ENCODE data around the gene C1QTNF4. TPM values are rescaled to one million over a fixed set of nuclear protein-coding genes. Genes with fewer than 3 reads are reported as not detected.
"Not testable (repeated sequence)": the region's sequence is repeated elsewhere in the genome, so short reads cannot be mapped to it uniquely, and the experiment has no call there.

The C1QTNF4 gene
- total RNA-seq, 1 experiment from 2014 or later: 5.7 TPM

GRCh38 chr11:47562393-47562792 is 31.8 kb downstream of the C1QTNF4 start:
- H2BK15ac ChIP-seq (ENCODE audit: low read depth, low read length); H3K4ac ChIP-seq (ENCODE audit: low read depth, low read length); H3K56ac ChIP-seq (ENCODE audit: insufficient read length, low read depth, low read length); H3K27me3 Mint-ChIP-seq (ENCODE audit: low read depth); H2BK12ac ChIP-seq (ENCODE audit: insufficient read length, low read depth, low read length); H2BK120ac ChIP-seq (ENCODE audit: low read depth, low read length, poor library complexity, severe bottlenecking); H2BK5ac ChIP-seq (ENCODE audit: insufficient read length, low read length); H3T11ph ChIP-seq (ENCODE audit: low read length); H4K20me1 ChIP-seq (ENCODE audit: control insufficient read depth, insufficient read depth, insufficient read length); H3K4me2 ChIP-seq (ENCODE audit: insufficient read depth, insufficient read length, low read length); H3K27me3 ChIP-seq (ENCODE audit: insufficient read depth, low read length); H4K5ac ChIP-seq (ENCODE audit: insufficient read length, low read depth, low read length); H3K27ac Mint-ChIP-seq; H3K4me3 Mint-ChIP-seq; H4K8ac ChIP-seq (replicated peaks; ENCODE audit: insufficient read length, low read depth, low read length); H2AFZ ChIP-seq (ENCODE audit: low read length); H3K4me1 Mint-ChIP-seq; H3K4me1 ChIP-seq (ENCODE audit: insufficient read depth, low read length); H3K36me3 Mint-ChIP-seq (ENCODE audit: insufficient read depth in 1 of 3, low read depth in 3 of 3); H3K23ac ChIP-seq (ENCODE audit: insufficient read length, low read depth, low read length); H3K23me2 ChIP-seq (ENCODE audit: insufficient read length, low read depth, low read length, poor library complexity, severe bottlenecking); H3K9me3 ChIP-seq (ENCODE audit: control insufficient read depth, low read depth, low read length); H2AK5ac ChIP-seq (ENCODE audit: insufficient read length, low read length); H3K27ac ChIP-seq (ENCODE audit: insufficient read length, low read depth, low read length); H4K91ac ChIP-seq (ENCODE audit: insufficient read length, low read depth, low read length); DNase-seq; H3K79me2 ChIP-seq (ENCODE audit: insufficient read depth, low read length); H3K18ac ChIP-seq (ENCODE audit: insufficient read length, low read depth, low read length); H3K9ac ChIP-seq (ENCODE audit: extremely low read depth, insufficient read length, low read length); H3K9me3 Mint-ChIP-seq; H3K79me1 ChIP-seq (ENCODE audit: insufficient read depth, low read depth, low read length, poor library complexity, severe bottlenecking); H2BK20ac ChIP-seq (ENCODE audit: low read depth, low read length, poor library complexity, severe bottlenecking); H3K14ac ChIP-seq (ENCODE audit: insufficient read depth, low read length): not testable (repeated sequence)
- WGBS (ENCODE audit: extremely low coverage, insufficient read length, low lambda C conversion rate): no CpG with 5 or more reads among the region's 4 CpGs

All from H9 (cell line).